Prostate gland (tissue), 2 donors: ENCODE results near the gene ELFN1. TPM values are rescaled to one million over a fixed set of nuclear protein-coding genes. Genes with fewer than 3 reads are reported as not detected.
A peak's percentile ranks its signal among the peaks of the same experiment; 100 is the strongest.

Experiments
- DNase-seq: peaks from one replicate; pipeline ENCODE4 v3.0.0-alpha.2; 2019; ENCODE audit warnings: low spot score
- H3K27ac ChIP-seq, 2 donors: fragments of 200-600 bp; sonication (generic); 2 replicates each; pipeline ENCODE4 v1.5.1; 2017 to 2019
- H3K27me3 ChIP-seq: fragments of 200-600 bp; sonication (generic); replicated peaks from 2 replicates; pipeline ENCODE4 v1.5.1; 2019; ENCODE audit not compliant: insufficient read depth
- H3K36me3 ChIP-seq, 2 donors: fragments of 200-600 bp; sonication (generic); 1 replicate in 1 of 2; 2 replicates in 1 of 2; pipeline versions ENCODE4 v1.5.1 to v1.8.1; 2017 to 2019
- H3K4me1 ChIP-seq: fragments of 200-600 bp; sonication (generic); replicated peaks from 2 replicates; pipeline ENCODE4 v1.5.1; 2019
- H3K4me3 ChIP-seq, 2 donors: fragments of 200-600 bp; sonication (generic); 2 replicates each; pipeline ENCODE4 v1.5.1; 2017 to 2019
- H3K9me3 ChIP-seq: fragments of 200-600 bp; sonication (generic); 2 replicates; pipeline ENCODE4 v1.5.1; 2017
- POLR2A ChIP-seq: fragments of 450-650 bp; IDR thresholded peaks from one replicate; pipeline ENCODE4 v1.6.1; 2016; ENCODE audit warnings: antibody characterized with exemption, mild to moderate bottlenecking
- POLR2AphosphoS5 ChIP-seq: sonication (generic); formaldehyde crosslinking; IDR thresholded peaks from one replicate; pipeline ENCODE4 v1.6.1; 2017; ENCODE audit warnings: antibody characterized with exemption
- WGBS: methylation state at CpG from one replicate; pipeline ENCODE4 v1.1.5; 2018; 5-methylcytosine and 5-hydroxymethylcytosine counted together
- intact Hi-C: fragments of 100-400 bp; cut with DNase I; formaldehyde crosslinking; loops from one replicate; pipeline ENCODE4 v1.14.2; 2022
- total RNA-seq, 2 donors: library from RNA; depleted of rRNA; stranded (reverse); fragments of >200 nt; gene quantifications; one replicate each; pipeline ENCODE4 v1.1.0, GENCODE V29; 2016
- TF ChIP-seq, protein P1 (sequence below), 4 experiments: fragments of 200-600 bp in 2 of 4; fragments of 450-650 bp in 2 of 4; sonication (generic) in 2 of 4; IDR thresholded peaks; 1 replicate in 3 of 4; 2 replicates in 1 of 4; pipeline ENCODE4 v1.5.1; 2016 to 2019; ENCODE audit warnings: antibody characterized with exemption in 4 of 4, mild to moderate bottlenecking in 2 of 4, moderate library complexity in 2 of 4

The ELFN1 gene
- total RNA-seq, 2 donors from 2014 or later = 2.0 to 3.0 TPM

- intact Hi-C loops = no loop called here
- 62% methylated on average over 13 of the region's 13 CpGs for WGBS
- TF ChIP-seq, protein P1, sequence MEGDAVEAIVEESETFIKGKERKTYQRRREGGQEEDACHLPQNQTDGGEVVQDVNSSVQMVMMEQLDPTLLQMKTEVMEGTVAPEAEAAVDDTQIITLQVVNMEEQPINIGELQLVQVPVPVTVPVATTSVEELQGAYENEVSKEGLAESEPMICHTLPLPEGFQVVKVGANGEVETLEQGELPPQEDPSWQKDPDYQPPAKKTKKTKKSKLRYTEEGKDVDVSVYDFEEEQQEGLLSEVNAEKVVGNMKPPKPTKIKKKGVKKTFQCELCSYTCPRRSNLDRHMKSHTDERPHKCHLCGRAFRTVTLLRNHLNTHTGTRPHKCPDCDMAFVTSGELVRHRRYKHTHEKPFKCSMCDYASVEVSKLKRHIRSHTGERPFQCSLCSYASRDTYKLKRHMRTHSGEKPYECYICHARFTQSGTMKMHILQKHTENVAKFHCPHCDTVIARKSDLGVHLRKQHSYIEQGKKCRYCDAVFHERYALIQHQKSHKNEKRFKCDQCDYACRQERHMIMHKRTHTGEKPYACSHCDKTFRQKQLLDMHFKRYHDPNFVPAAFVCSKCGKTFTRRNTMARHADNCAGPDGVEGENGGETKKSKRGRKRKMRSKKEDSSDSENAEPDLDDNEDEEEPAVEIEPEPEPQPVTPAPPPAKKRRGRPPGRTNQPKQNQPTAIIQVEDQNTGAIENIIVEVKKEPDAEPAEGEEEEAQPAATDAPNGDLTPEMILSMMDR (IDR thresholded peaks at IDR 0.05) = no peak
- TF ChIP-seq POLR2A (no peak), POLR2AphosphoS5 (no peak)
Observed at GRCh38 chr7:1757601-1758000, 87.5 kb downstream of the ELFN1 start.

GRCh38 chr7:1758028-1758858, 88.2 kb downstream of the ELFN1 start:
- DNase-seq = peak; percentile 30
- Histone ChIP-seq H3K27me3 (no peaks in the 10 kb centered on the region), H3K36me3 (no peaks in the 10 kb centered on the region), H3K4me1 (no peaks in the 10 kb centered on the region), H3K4me3 (no peak overlapping the region), H3K9me3 (no peaks in the 10 kb centered on the region), H3K27ac (no peak overlapping the region)
- intact Hi-C loops = no loop called here
- TF ChIP-seq POLR2A = no peak
- TF ChIP-seq POLR2AphosphoS5 = no peak
- TF ChIP-seq, protein P1 (IDR thresholded peaks at IDR 0.05) = peak in 3 of 4 experiments; percentile 30 to 50 (median 45)
- WGBS = 61% methylated on average over 15 of the region's 15 CpGs

More at GRCh38 chr7:1757601-1758000, 87.5 kb downstream of the ELFN1 start:
- H3K4me3 ChIP-seq = no peak overlapping the region
- H3K27ac ChIP-seq = no peak overlapping the region
- no peaks in the 10 kb centered on the region for H3K9me3 ChIP-seq
- DNase-seq = no peak
- no peaks in the 10 kb centered on the region for H3K36me3 ChIP-seq
- H3K27me3 ChIP-seq = no peaks in the 10 kb centered on the region
- no peaks in the 10 kb centered on the region for H3K4me1 ChIP-seq

DNA sequence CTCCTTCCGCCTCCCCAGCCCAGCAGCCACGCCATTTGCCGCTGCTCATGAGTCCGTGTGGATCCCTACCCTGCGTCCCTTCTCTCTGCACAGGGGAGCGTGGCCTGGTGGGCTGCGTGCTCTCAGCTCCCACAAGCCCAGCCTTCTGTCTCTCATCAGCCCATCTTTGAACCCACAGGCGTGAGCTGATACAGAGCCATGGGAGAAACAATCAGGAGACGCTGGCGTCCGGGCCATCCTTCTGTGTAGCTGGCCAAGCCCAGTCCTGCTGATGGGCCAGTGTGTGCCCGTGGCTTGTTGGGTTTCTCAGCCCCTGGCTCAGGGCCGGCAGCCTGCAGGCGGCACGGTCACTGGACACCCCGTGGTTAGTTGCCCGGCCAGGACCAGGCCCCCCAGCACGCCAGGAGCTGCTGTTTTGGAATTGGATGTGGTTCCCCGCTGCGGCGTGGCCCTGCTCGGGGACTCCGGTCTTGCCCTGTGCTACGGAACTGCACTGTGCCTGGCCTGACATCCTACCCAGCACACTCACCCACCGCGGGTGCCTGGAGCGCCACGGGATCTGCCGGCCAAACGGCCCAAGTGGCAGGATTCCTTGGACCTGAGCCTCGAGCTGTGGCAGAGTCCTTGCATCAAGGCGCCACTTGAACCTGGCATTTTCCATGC, 88.9 kb downstream of the ELFN1 start:
- H3K9me3 ChIP-seq = no peaks in the 10 kb centered on the region
- 90% methylated on average over 24 of the region's 32 CpGs for WGBS
- H3K36me3 ChIP-seq = no peaks in the 10 kb centered on the region
- intact Hi-C loops = no loop called here
- DNase-seq = no peak
- H3K27me3 ChIP-seq = no peaks in the 10 kb centered on the region
- TF ChIP-seq POLR2AphosphoS5 = no peak
- TF ChIP-seq, protein P1 (IDR thresholded peaks at IDR 0.05) = no peak
- no peak for TF ChIP-seq POLR2A
- H3K4me3 ChIP-seq = no peak overlapping the region
- H3K27ac ChIP-seq = no peak overlapping the region
- no peaks in the 10 kb centered on the region for H3K4me1 ChIP-seq

DNA sequence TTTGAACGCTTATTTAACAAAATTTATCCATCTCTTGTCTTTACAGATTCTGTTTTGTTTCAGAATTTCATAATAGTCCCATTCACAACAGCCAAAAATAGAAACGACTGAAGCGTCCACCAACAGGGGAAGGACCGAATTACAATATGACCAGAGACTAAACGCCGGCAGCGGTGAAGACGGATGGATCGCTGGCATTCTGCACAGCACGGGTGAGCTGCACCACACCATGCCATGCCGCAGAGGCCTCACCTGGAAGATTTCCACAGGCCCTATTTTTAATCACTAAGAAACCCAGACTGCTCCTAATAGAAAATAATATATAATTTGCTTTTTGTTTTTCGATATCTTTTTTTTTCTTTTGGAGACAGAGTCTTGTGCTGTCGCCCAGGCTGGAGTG, 91.0 kb downstream of the ELFN1 start:
- TF ChIP-seq POLR2AphosphoS5 = no peak
- no peak for TF ChIP-seq POLR2A
- TF ChIP-seq, protein P1 (IDR thresholded peaks at IDR 0.05) = no peak
- Histone ChIP-seq H3K4me1 (no peaks in the 10 kb centered on the region), H3K9me3 (no peaks in the 10 kb centered on the region), H3K27me3 (no peaks in the 10 kb centered on the region), H3K36me3 (no peaks in the 10 kb centered on the region), H3K4me3 (no peak overlapping the region), H3K27ac (no peak overlapping the region)
- DNase-seq = no peak
- WGBS = 86% methylated on average over 13 of the region's 13 CpGs
- intact Hi-C loops = no loop called here
